Body of pancreas (tissue), 4 donors: Measurements from ENCODE around the gene L3MBTL3.

Experiments used
- POLR2A ChIP-seq, 3 donors: fragments of 450-650 bp; IDR thresholded peaks; one replicate each; pipeline ENCODE4 v1.6.1; 2016; ENCODE audit warnings: antibody characterized with exemption in 3 of 3, mild to moderate bottlenecking in 2 of 3
- TF ChIP-seq, protein P1 (sequence below), 7 experiments: fragments of 450-650 bp in 4 of 7; fragments of 200-600 bp in 3 of 7; sonication (generic) in 3 of 7; IDR thresholded peaks; one replicate each; pipeline ENCODE4 v1.5.1; 2016 to 2019; ENCODE audit warnings: antibody characterized with exemption in 7 of 7

DNA sequence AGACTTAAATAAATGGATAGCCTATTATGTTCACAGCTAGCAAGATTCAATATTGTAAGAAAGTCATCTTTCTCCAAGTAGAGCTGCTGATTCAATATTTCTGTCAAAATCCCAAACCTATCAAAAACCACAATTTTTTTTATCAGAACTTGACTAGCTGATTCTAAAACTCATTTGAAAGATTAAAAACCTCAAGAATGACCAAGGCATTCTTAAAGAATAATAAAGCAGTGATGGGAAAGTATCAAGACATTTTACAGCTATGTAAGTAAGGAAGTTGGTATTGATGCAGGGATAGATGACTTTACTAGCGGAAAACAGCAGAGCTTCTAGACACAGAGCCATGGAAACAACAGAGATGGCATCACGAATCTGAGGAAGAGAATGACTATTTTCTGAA, 139.7 kb downstream of the L3MBTL3 start:
- TF ChIP-seq, protein P1, sequence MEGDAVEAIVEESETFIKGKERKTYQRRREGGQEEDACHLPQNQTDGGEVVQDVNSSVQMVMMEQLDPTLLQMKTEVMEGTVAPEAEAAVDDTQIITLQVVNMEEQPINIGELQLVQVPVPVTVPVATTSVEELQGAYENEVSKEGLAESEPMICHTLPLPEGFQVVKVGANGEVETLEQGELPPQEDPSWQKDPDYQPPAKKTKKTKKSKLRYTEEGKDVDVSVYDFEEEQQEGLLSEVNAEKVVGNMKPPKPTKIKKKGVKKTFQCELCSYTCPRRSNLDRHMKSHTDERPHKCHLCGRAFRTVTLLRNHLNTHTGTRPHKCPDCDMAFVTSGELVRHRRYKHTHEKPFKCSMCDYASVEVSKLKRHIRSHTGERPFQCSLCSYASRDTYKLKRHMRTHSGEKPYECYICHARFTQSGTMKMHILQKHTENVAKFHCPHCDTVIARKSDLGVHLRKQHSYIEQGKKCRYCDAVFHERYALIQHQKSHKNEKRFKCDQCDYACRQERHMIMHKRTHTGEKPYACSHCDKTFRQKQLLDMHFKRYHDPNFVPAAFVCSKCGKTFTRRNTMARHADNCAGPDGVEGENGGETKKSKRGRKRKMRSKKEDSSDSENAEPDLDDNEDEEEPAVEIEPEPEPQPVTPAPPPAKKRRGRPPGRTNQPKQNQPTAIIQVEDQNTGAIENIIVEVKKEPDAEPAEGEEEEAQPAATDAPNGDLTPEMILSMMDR (IDR thresholded peaks at IDR 0.05) = no peak
- TF ChIP-seq POLR2A (IDR thresholded peaks at IDR 0.05) = no peak
